HCT116 (cell line): ENCODE results near the gene BRIP1. TPM values are rescaled to one million over a fixed set of nuclear protein-coding genes. Genes with fewer than 3 reads are reported as not detected.

ENCODE experiments used
- ATAC-seq: fragments of 200-7000 bp; cut with Tn5 transposase; 2 replicates; pipeline ENCODE4 v1.9.1; 2020; ENCODE audit warnings: mild to moderate bottlenecking, moderate library complexity
- BruUV-seq: library from RNA; stranded (reverse); fragments of 400-500 nt; replicated peaks from 2 replicates; lab custom pipeline; 2021; lab: Mats Ljungman, UMichigan
- CTCF ChIA-PET: fragments of 300-600 bp; sonication (Branson Sonifier 250); formaldehyde crosslinking; loops from one replicate; lab custom pipeline; 2021; ENCODE audit warnings: antibody characterized with exemption; lab: Charles Lee
- POLR2A ChIA-PET: fragments of 300-600, 350-600 bp; sonication (Branson Sonifier 250); formaldehyde crosslinking; loops from one replicate; lab custom pipeline; 2021; ENCODE audit warnings: antibody characterized with exemption; lab: Charles Lee
- RAD21 ChIA-PET, 2 experiments: fragments of 300-600 bp; sonication (Branson Sonifier 250); formaldehyde crosslinking; loops; one replicate each; lab custom pipeline; 2023; ENCODE audit warnings: low total read pairs in 2 of 2; ENCODE audit not compliant: uncharacterized antibody in 2 of 2, unreplicated experiment in 2 of 2, low non-redundant PET in 1 of 2; lab: Charles Lee
- DNase-seq: peaks from one replicate; pipeline ENCODE4 v3.0.0-alpha.2; 2010; ENCODE audit warnings: low read depth, low spot score
- H2AFZ ChIP-seq: fragments of 200-600 bp; shearing (Covaris generic), sonication (generic); 2 replicates; pipeline ENCODE4 v1.6.1; 2017; ENCODE audit warnings: low read depth, mixed run types, mixed read lengths, antibody characterized with exemption, low read length; ENCODE audit not compliant: poor library complexity, severe bottlenecking
- H3K27ac ChIP-seq: 2 replicates; pipeline ENCODE4 v1.5.1; 2012; ENCODE audit warnings: low read depth, low read length
- H3K27me3 ChIP-seq: fragments of 200-600 bp; sonication (generic); 2 replicates; pipeline ENCODE4 v1.6.1; 2016; ENCODE audit warnings: mixed run types, low read length, mixed read lengths; ENCODE audit not compliant: insufficient read depth
- H3K36me3 ChIP-seq, 2 experiments: fragments of 200-500 bp in 1 of 2; fragments of 200-600 bp in 1 of 2; sonication (Bioruptor generic) in 1 of 2; sonication (generic) in 1 of 2; 2 replicates each; pipeline versions ENCODE4 v1.5.1 to v1.6.1; 2014 to 2016; ENCODE audit warnings: low read length in 2 of 2, inconsistent platforms in 1 of 2, mixed read lengths in 1 of 2, mixed run types in 1 of 2; ENCODE audit not compliant: insufficient read depth in 2 of 2, control insufficient read depth in 1 of 2
- H3K4me1 ChIP-seq, 2 experiments: fragments of 200-600 bp in 1 of 2; sonication (generic) in 1 of 2; 2 replicates each; pipeline versions ENCODE4 v1.5.1 to v1.6.1; 2012 to 2017; ENCODE audit warnings: low read length in 2 of 2, inconsistent platforms in 1 of 2, mild to moderate bottlenecking in 1 of 2, mixed read lengths in 1 of 2, mixed run types in 1 of 2, moderate library complexity in 1 of 2; ENCODE audit not compliant: insufficient read depth in 2 of 2, control insufficient read depth in 1 of 2
- H3K4me2 ChIP-seq: fragments of 200-600 bp; sonication (generic); 2 replicates; pipeline ENCODE4 v1.6.1; 2017; ENCODE audit warnings: mixed run types, low read length, mixed read lengths
- H3K4me3 ChIP-seq, 2 experiments: fragments of 200-600 bp in 1 of 2; sonication (generic) in 1 of 2; replicated peaks in 1 of 2; 2 replicates each; pipeline ENCODE4 v1.5.1; 2011 to 2016; ENCODE audit warnings: low read length in 2 of 2, control low read depth in 1 of 2, low read depth in 1 of 2, mild to moderate bottlenecking in 1 of 2, mixed read lengths in 1 of 2, mixed run types in 1 of 2
- H3K79me2 ChIP-seq: fragments of 200-600 bp; sonication (generic); 2 replicates; pipeline ENCODE4 v1.6.1; 2017; ENCODE audit warnings: mild to moderate bottlenecking, mixed run types, low read length, moderate library complexity, mixed read lengths; ENCODE audit not compliant: insufficient read depth
- H3K9ac ChIP-seq: fragments of 200-600 bp; sonication (generic); 2 replicates; pipeline ENCODE4 v1.6.1; 2016; ENCODE audit warnings: low read length, mixed read lengths
- H3K9me2 ChIP-seq: fragments of 200-600 bp; sonication (generic), shearing (Covaris generic); 2 replicates; pipeline ENCODE4 v1.6.1; 2017; ENCODE audit warnings: mixed run types, mild to moderate bottlenecking, moderate library complexity; ENCODE audit not compliant: insufficient read depth
- H3K9me3 ChIP-seq, 2 experiments: fragments of 200-500 bp in 1 of 2; fragments of 200-600 bp in 1 of 2; sonication (Bioruptor generic) in 1 of 2; sonication (generic) in 1 of 2; 2 replicates each; pipeline ENCODE4 v1.6.1; 2014 to 2017; ENCODE audit warnings: low read length in 2 of 2, mixed read lengths in 2 of 2, inconsistent platforms in 1 of 2, low read depth in 1 of 2, mild to moderate bottlenecking in 1 of 2, mixed run types in 1 of 2, moderate library complexity in 1 of 2; ENCODE audit not compliant: control insufficient read depth in 1 of 2, insufficient read depth in 1 of 2
- H4K20me1 ChIP-seq: fragments of 200-600 bp; sonication (generic), shearing (Covaris generic); 2 replicates; pipeline ENCODE4 v1.6.1; 2017; ENCODE audit warnings: mixed run types, mild to moderate bottlenecking, moderate library complexity; ENCODE audit not compliant: insufficient read depth
- ATF3 ChIP-seq: IDR thresholded peaks from 2 replicates; pipeline ENCODE4 v1.6.1; 2012
- CBX3 ChIP-seq: IDR thresholded peaks from 2 replicates; pipeline ENCODE4 v1.6.1; 2012; ENCODE audit warnings: low read depth
- CEBPB ChIP-seq: IDR thresholded peaks from 2 replicates; pipeline ENCODE4 v1.6.1; 2012; ENCODE audit warnings: low read depth
- CTCF ChIP-seq, 3 experiments: fragments of 200-600 bp in 1 of 3; sonication (generic) in 1 of 3; IDR thresholded peaks in 2 of 3; conservative IDR thresholded peaks in 1 of 3; 2 replicates each; pipeline ENCODE4 v1.5.1; 2012 to 2017; ENCODE audit warnings: low read depth in 2 of 3, low read length in 2 of 3, antibody characterized with exemption in 1 of 3, borderline replicate concordance in 1 of 3, control low read depth in 1 of 3, mild to moderate bottlenecking in 1 of 3, mixed read lengths in 1 of 3, mixed run types in 1 of 3, moderate library complexity in 1 of 3; ENCODE audit not compliant: insufficient read depth in 1 of 3
- EGR1 ChIP-seq: IDR thresholded peaks from 2 replicates; pipeline ENCODE4 v1.6.1; 2012; ENCODE audit warnings: low read depth
- ELF1 ChIP-seq: IDR thresholded peaks from 2 replicates; pipeline ENCODE4 v1.6.1; 2012; ENCODE audit warnings: low read depth, borderline replicate concordance
- EZH2 ChIP-seq: fragments of 200-600 bp; sonication (generic); IDR thresholded peaks from 2 replicates; pipeline ENCODE4 v1.6.1; 2017; ENCODE audit warnings: antibody characterized with exemption, mixed run types
- EZH2phosphoT487 ChIP-seq: fragments of 200-600 bp; IDR thresholded peaks from 2 replicates; pipeline ENCODE4 v1.6.1; 2018; ENCODE audit warnings: antibody characterized with exemption, borderline replicate concordance
- FOSL1 ChIP-seq: IDR thresholded peaks from 2 replicates; pipeline ENCODE4 v1.6.1; 2012; ENCODE audit warnings: low read depth
- JUND ChIP-seq: IDR thresholded peaks from 2 replicates; pipeline ENCODE4 v1.6.1; 2012
- MAX ChIP-seq: IDR thresholded peaks from 2 replicates; pipeline ENCODE4 v1.6.1; 2012
- POLR2A ChIP-seq: IDR thresholded peaks from 2 replicates; pipeline ENCODE4 v1.7.0; 2011; ENCODE audit warnings: borderline replicate concordance; ENCODE audit not compliant: insufficient read depth, insufficient read length; ENCODE audit errors: extremely low read depth
- POLR2AphosphoS5 ChIP-seq: IDR thresholded peaks from 2 replicates; pipeline ENCODE4 v1.6.1; 2011; ENCODE audit warnings: mild to moderate bottlenecking, low read depth, low read length, moderate library complexity
- RAD21 ChIP-seq: IDR thresholded peaks from 2 replicates; pipeline ENCODE4 v1.6.1; 2012; ENCODE audit warnings: low read depth, mild to moderate bottlenecking
- SIN3A ChIP-seq: IDR thresholded peaks from 2 replicates; pipeline ENCODE4 v1.6.1; 2012; ENCODE audit warnings: low read depth
- SP1 ChIP-seq: IDR thresholded peaks from 2 replicates; pipeline ENCODE4 v1.6.1; 2012; ENCODE audit warnings: low read depth
- SRF ChIP-seq: IDR thresholded peaks from 2 replicates; pipeline ENCODE4 v1.6.1; 2012; ENCODE audit warnings: low read depth
- YY1 ChIP-seq: IDR thresholded peaks from 2 replicates; pipeline ENCODE4 v1.6.1; 2011; ENCODE audit warnings: low read length, low read depth, moderate library complexity, mild to moderate bottlenecking; ENCODE audit not compliant: insufficient replicate concordance; ENCODE audit errors: extremely low read depth
- ZBTB33 ChIP-seq: IDR thresholded peaks from 2 replicates; pipeline ENCODE4 v1.6.1; 2011; ENCODE audit warnings: mild to moderate bottlenecking, low read length, moderate library complexity; ENCODE audit not compliant: insufficient replicate concordance; ENCODE audit errors: extremely low read depth
- ZFX ChIP-seq: fragments of 450-650 bp; IDR thresholded peaks from 2 replicates; pipeline ENCODE4 v1.6.1; 2017
- intact Hi-C: fragments of 100-400 bp; cut with micrococcal nuclease; formaldehyde crosslinking; loops from 2 replicates; pipeline ENCODE4 v1.10.0; 2022
- total RNA-seq: library from RNA; stranded (reverse); gene quantifications from one replicate; pipeline ENCODE4 v1.2.1, GENCODE V29; 2021; ENCODE audit not compliant: unreplicated experiment

The BRIP1 gene
- total RNA-seq, 1 experiment from 2014 or later: 22.2 TPM

GRCh38 chr17:61724777-61725176 is 138.6 kb downstream of the BRIP1 start:
- TF ChIP-seq EZH2phosphoT487: no peak
- TF ChIP-seq POLR2A: no peak
- TF ChIP-seq CTCF (IDR thresholded peaks at IDR 0.05 in 2 of 3, conservative IDR thresholded peaks at IDR 0.05 in 1 of 3; ENCODE audit: borderline replicate concordance in 1 of 3, insufficient read depth in 1 of 3, low read depth in 2 of 3, low read length in 2 of 3): no peak
- TF ChIP-seq FOSL1: no peak
- no peak for TF ChIP-seq JUND
- no peak for TF ChIP-seq CBX3
- TF ChIP-seq CEBPB: no peak
- no peak for TF ChIP-seq YY1
- no peak for TF ChIP-seq SRF
- ChIA-PET RAD21 (no interaction called here), CTCF (no interaction called here), POLR2A (no interaction called here)
- no peak overlapping the region for H3K9ac ChIP-seq
- H3K79me2 ChIP-seq: no peaks in the 10 kb centered on the region
- H3K27ac ChIP-seq: no peak overlapping the region
- no peak overlapping the region for H2AFZ ChIP-seq
- H4K20me1 ChIP-seq: no peaks in the 10 kb centered on the region
- no peak overlapping the region for H3K4me2 ChIP-seq
- intact Hi-C loops: no loop called here
- H3K9me3 ChIP-seq: no peaks in the 10 kb centered on the region
- no peak overlapping the region for H3K4me3 ChIP-seq
- DNase-seq (no peak), ATAC-seq (no peak)
- H3K4me1 ChIP-seq: no peaks in the 10 kb centered on the region
- BruUV-seq: no TSS peak
- H3K9me2 ChIP-seq: no peaks in the 10 kb centered on the region
- no peaks in the 10 kb centered on the region for H3K27me3 ChIP-seq
- peaks cover 0 to 2% of the 10 kb centered on the region in 2 experiments; a peak in 1 of 4 replicates for H3K36me3 ChIP-seq

- no TSS peak for BruUV-seq
- Histone ChIP-seq H3K36me3 (no peaks in the 10 kb centered on the region; a peak in 1 of 4 replicates), H2AFZ (no peak overlapping the region), H3K27ac (no peak overlapping the region), H3K79me2 (no peaks in the 10 kb centered on the region), H3K27me3 (no peaks in the 10 kb centered on the region), H3K9me3 (no peaks in the 10 kb centered on the region), H4K20me1 (no peaks in the 10 kb centered on the region), H3K4me2 (no peak overlapping the region), H3K9me2 (no peaks in the 10 kb centered on the region), H3K4me3 (no peak overlapping the region), H3K9ac (no peak overlapping the region), H3K4me1 (no peaks in the 10 kb centered on the region)
- ChIA-PET POLR2A (no interaction called here), RAD21 (no interaction called here), CTCF (no interaction called here)
- ATAC-seq (no peak), DNase-seq (no peak)
- intact Hi-C loops: no loop called here
- TF ChIP-seq JUND (no peak), ELF1 (no peak), SIN3A (no peak), YY1 (no peak), MAX (no peak), CEBPB (no peak), SP1 (no peak), EGR1 (no peak), ATF3 (no peak), ZFX (no peak), ZBTB33 (no peak), RAD21 (no peak), EZH2 (no peak), EZH2phosphoT487 (no peak), POLR2AphosphoS5 (no peak), SRF (no peak), FOSL1 (no peak)
Observed at GRCh38 chr17:61723914-61724313, 139.4 kb downstream of the BRIP1 start.
